ACC112 (cell line): ENCODE data around the gene C2orf42.
"Not testable (repeated sequence)": the region's sequence is repeated elsewhere in the genome, so short reads cannot be mapped to it uniquely, and the experiment has no call there.

ENCODE experiments used
- H2AFZ ChIP-seq: fragments of 200-600 bp; sonication (generic); one replicate; pipeline ENCODE4 v1.6.0; 2017; ENCODE audit warnings: antibody characterized with exemption, low read length; ENCODE audit not compliant: unreplicated experiment
- H3K27ac ChIP-seq: fragments of 200-600 bp; sonication (generic); 2 replicates; pipeline ENCODE4 v1.5.1; 2014; ENCODE audit warnings: low read depth, mild to moderate bottlenecking, antibody characterized with exemption, low read length, moderate library complexity
- H3K27me3 ChIP-seq: fragments of 200-600 bp; sonication (generic); 2 replicates; pipeline ENCODE4 v1.6.1; 2014; ENCODE audit warnings: mild to moderate bottlenecking, antibody characterized with exemption, low read length, moderate library complexity, mixed read lengths; ENCODE audit not compliant: insufficient read depth
- H3K36me3 ChIP-seq: fragments of 200-600 bp; sonication (generic); 2 replicates; pipeline ENCODE4 v1.6.1; 2016; ENCODE audit warnings: mild to moderate bottlenecking, antibody characterized with exemption, low read length, moderate library complexity, mixed read lengths; ENCODE audit not compliant: insufficient read depth
- H3K4me1 ChIP-seq: fragments of 200-600 bp; sonication (generic); one replicate; pipeline ENCODE4 v1.6.1; 2016; ENCODE audit warnings: low read length, mixed read lengths; ENCODE audit not compliant: insufficient read depth, unreplicated experiment, control insufficient read depth
- H3K4me3 ChIP-seq: fragments of 200-600 bp; sonication (generic); 2 replicates; pipeline ENCODE4 v1.5.1; 2014; ENCODE audit warnings: mild to moderate bottlenecking, low read depth, low read length
- H3K79me2 ChIP-seq: fragments of 200-600 bp; sonication (generic); one replicate; pipeline ENCODE4 v1.6.0; 2016; ENCODE audit warnings: low read length; ENCODE audit not compliant: control insufficient read depth, unreplicated experiment, insufficient read depth

Gene C2orf42

DNA sequence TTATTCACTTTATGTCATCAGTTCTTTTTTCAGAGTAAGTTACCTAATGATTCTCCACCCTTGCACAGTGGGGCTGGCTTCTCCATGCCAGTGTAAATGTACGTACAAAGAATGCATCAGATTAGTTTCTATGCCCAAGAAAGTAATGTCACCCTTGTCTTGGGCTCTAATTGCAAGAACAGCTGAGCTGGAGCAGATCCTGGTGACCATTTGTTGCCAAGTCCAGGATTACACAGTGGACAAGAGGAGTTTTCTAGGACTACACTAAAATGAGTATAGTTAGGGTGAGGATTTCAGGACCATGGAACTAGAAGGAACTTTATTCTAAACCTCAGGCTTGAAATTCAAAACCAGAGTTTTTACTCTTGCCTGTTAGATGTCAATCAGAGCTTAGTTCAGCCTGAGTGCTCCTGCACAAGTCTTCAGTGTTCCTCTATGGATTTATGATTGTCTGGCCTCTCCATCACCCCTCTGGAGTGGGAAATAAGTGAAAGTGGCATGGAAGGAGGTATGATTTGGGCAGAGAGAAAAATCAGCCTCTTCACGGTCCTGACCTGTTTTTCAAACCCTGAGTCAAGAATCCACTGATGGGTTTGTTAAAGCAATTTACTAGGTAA lies 73.8 kb downstream of the C2orf42 start:
- H3K4me1 ChIP-seq: peaks cover 13% of the 10 kb centered on the region
- H2AFZ ChIP-seq: no peak overlapping the region
- H3K36me3 ChIP-seq: no peaks in the 10 kb centered on the region

DNA sequence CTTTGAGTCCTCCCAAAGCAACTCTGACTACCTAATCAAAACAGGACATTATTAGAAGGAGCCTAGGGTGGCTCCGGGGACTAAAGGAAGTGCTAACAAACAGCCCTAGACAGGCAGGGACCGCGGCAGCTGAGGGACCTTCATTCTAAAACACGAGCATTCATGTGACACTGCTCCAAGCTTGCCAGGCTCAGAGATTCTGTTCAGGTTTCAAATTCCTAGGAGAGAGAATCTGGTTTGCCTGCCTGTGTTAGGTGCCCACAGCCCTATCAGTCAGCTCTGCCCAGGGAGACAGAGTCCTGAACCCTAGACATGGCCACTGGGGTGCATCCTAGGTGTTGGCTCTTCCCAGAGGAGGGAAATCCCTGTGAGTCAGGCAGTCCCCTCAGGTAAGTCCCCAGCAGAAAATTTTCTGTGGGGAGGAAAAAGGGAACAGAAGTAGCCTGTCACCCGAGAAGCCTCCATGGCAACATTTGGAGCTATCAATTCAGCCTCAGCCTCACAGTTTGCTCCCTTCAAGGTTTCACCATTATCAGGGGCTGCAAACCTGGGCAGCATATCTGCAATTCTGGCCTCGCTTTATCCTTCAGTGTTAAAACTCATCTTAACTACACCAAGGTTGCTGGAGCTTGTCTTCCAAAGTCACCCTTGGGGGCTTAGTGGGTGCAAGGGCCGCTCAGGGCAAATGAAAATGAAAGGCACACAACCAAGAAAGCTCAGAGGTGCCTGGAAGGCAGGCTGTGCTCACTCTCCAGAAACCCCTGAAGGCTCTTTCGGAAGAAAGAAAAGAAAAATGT lies 75.0 kb downstream of the C2orf42 start:
- Histone ChIP-seq H3K36me3 (no peaks in the 10 kb centered on the region), H3K4me1 (peaks cover 18% of the 10 kb centered on the region), H3K79me2 (no peaks in the 10 kb centered on the region), H3K4me3 (no peak overlapping the region), H2AFZ (no peak overlapping the region), H3K27ac (no peak overlapping the region), H3K27me3 (no peaks in the 10 kb centered on the region)

More for the DNA sequence above, 73.8 kb downstream of the C2orf42 start:
- Histone ChIP-seq H3K27me3 (no peaks in the 10 kb centered on the region), H3K79me2 (no peaks in the 10 kb centered on the region), H3K4me3 (no peak overlapping the region), H3K27ac (no peak overlapping the region)

DNA sequence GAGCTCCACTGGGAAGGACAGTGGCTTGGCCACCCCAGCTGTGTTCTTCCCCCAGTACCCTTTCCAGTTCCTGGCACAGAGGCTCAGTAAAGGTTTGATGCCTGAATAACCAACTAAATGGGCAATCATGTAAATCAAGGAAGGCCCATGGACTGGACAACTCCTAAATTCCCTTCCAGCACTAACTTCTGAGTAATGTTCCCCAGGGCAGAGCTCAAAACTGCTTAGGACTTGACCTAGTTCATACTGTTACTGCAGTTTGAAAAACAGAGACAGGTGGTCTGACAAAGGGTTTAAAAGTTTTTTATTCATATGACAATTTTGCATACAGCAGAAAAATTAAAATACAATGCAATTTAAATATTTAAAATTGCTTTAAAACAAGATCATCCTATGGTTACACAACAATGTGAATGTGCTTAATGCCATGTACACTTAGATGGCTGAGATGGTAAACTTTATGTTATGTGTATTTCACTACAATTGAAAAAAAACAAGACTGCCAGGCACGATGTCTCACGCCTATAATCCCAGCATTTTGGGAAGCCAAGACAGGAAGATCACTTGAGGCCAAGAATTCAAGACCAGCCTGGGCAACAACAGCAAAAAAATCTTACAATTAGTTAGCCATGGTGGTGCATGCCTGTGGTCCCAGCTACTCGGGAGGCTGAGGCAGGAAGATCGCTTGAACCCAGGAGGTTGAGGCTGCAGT lies 77.3 kb downstream of the C2orf42 start:
- Histone ChIP-seq H2AFZ (no peak overlapping the region), H3K4me1 (peaks cover 22% of the 10 kb centered on the region), H3K79me2 (no peaks in the 10 kb centered on the region), H3K27me3 (no peaks in the 10 kb centered on the region), H3K27ac (no peak overlapping the region), H3K36me3 (no peaks in the 10 kb centered on the region), H3K4me3 (no peak overlapping the region)

DNA sequence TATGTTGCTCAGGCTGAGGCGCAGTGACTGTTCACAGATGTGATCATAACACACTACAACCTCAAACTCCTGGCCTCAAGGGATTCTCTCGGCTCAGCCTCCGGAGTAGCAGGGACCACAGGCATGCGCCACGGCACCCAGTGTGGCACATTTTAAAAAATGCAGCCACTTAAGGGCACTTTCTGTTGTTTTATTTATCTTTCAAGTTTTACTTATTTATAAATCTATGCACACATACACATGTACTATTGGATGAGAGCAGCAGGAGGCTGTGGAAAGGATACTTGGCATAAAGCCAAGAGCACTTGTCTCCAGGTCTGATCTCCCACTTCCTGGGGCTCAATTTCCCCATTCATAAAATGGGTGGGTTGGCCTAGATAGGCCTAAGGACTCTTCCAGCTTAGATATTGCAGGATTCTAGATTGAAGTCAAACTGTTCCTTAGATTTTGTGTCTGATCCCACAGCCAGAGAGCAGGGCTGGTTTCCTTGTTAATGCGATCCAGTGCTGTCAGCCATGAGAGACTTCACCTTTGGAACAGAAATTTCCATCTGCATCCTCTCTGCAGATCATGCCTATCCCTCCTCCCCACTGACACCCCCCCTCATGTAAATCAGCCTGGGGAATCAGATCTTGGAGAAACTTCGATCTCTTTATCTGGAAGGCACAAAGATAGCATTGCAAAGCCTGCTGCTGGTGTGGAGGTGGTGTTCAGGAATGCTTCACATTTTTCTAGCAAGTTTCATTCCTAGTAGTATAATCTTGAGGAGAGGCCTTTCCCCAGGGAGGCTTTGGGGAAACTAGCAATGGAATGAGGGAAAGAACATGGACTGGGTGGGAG lies 78.8 kb downstream of the C2orf42 start:
- no peak overlapping the region for H3K27ac ChIP-seq

DNA sequence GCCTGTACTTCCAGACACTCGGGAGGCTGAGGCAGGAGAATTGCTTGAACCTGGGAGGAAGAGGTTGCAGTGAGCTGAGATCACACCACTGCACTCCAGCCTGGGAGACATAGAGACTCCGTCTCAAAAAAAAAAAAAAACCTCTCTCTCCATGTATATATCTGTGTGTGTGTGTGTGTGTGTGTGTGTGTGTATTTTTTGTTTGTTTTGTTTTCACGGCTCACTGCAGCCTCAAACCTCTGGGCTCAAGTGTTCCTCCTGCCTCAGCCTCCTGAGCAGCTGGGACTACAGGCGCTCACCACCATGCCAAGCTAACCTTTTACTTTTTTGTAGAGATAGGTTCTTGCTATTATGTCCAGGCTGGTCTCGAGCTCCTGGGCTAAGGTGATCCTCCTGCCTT lies 80.4 kb downstream of the C2orf42 start:
- H3K36me3 ChIP-seq, H2AFZ ChIP-seq, H3K27me3 ChIP-seq, H3K4me3 ChIP-seq, H3K79me2 ChIP-seq, H3K27ac ChIP-seq: not testable (repeated sequence)
- peaks cover 29% of the 10 kb centered on the region for H3K4me1 ChIP-seq

More for the DNA sequence above, 78.8 kb downstream of the C2orf42 start:
- no peaks in the 10 kb centered on the region for H3K27me3 ChIP-seq
- H2AFZ ChIP-seq: peak overlapping the region; percentile 22
- H3K4me3 ChIP-seq: no peak overlapping the region
- H3K4me1 ChIP-seq: peaks cover 29% of the 10 kb centered on the region
- H3K36me3 ChIP-seq: no peaks in the 10 kb centered on the region
- H3K79me2 ChIP-seq: no peaks in the 10 kb centered on the region

DNA sequence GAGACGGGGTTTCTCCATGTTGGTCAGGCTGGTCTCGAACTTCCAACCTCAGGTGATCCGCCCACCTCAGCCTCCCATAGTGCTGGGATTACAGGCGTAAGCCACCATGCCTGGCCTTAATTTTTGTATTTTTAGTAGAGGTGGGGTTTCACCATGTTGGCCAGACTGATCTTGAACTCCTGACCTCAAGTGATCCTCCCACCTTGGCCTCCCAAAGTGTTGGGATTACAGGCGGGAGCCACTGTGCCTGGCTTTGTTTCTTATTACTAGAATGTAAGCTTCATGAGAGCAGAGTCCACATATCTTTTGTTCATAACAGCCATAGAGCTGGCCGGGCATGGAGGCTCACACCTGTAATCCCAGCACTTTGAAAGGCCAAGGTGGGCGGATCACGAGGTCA lies 84.7 kb downstream of the C2orf42 start:
- not testable (repeated sequence) for H2AFZ ChIP-seq, H3K36me3 ChIP-seq, H3K27me3 ChIP-seq, H3K27ac ChIP-seq, H3K79me2 ChIP-seq, H3K4me3 ChIP-seq
- peaks cover 22% of the 10 kb centered on the region for H3K4me1 ChIP-seq

DNA sequence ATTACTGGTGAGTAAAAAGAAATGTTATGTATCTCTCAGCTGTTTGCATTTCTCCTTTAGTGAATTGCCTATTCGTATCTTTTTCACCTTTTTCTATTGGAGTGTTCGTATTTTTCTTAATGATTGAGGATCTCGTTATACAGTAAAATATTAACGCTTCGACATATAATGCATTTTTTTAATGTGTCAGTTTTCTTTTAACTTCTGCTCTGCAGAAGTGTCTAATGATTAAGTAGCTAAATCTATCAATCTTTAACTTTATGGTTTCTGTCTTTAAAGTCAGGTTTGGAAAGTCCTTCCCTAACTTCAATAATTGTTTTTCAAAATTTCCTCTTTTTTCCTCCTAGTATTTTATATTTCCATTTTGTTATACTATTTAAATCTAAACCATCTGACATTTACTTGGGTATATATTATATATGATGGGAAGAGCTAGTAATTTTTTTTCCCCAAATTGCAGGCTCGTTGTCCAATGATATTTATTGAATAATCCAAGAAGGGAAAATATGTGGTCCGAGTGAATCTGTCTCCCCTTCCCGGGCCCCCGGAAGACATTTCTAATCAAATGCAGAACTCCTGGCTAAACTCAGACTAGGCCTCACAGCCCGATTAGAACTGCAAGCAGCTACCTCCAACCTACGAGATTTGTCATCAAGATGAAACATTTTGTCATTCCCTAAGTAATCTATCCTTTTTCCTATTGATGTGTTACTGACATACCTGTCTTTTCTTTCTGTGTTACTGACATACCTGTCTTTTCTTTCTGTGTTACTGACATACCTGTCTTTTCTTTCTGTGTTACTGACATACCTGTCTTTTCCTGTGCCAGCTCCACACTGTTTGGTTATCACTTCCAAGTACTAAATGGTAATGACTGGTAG lies 86.3 kb downstream of the C2orf42 start:
- H3K27ac ChIP-seq: peak overlapping the region; percentile 50
- no peaks in the 10 kb centered on the region for H3K36me3 ChIP-seq
- H2AFZ ChIP-seq: peak overlapping the region; percentile 98
- no peaks in the 10 kb centered on the region for H3K27me3 ChIP-seq
- peak overlapping the region; percentile 56; the same call in 1 of the 2 replicates for H3K4me3 ChIP-seq
- peaks cover 22% of the 10 kb centered on the region for H3K4me1 ChIP-seq
- no peaks in the 10 kb centered on the region for H3K79me2 ChIP-seq

DNA sequence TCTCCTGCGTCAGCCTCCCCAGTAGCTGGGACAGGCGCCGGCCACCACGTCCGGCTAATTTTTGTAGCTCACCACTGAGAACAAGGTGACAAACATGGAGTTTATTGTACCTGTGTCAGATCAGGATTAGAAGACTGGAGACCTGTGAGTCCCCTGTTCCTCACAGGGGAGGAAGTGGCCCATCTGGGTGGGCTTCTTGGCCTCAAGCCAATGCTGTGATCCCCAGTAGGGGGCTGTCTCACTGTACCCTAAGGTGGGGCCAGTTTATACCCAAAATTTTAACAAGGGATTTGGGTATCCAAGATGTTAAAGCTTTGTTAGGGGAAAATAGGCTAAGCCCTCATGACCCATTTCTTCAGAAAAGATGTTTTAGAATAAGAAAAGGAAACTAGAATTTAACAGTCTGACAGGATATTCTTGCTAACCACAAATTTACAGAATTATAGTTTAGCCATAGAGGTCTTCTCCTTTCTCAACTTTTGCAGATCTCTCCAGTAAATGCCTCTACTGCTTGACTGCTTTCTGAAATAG lies 87.2 kb downstream of the C2orf42 start:
- peak overlapping the region; percentile 98 for H2AFZ ChIP-seq
- peaks cover 19% of the 10 kb centered on the region for H3K4me1 ChIP-seq
- H3K79me2 ChIP-seq: no peaks in the 10 kb centered on the region
- H3K36me3 ChIP-seq: no peaks in the 10 kb centered on the region
- H3K27me3 ChIP-seq: no peaks in the 10 kb centered on the region
- H3K27ac ChIP-seq: no peak overlapping the region
- no peak overlapping the region for H3K4me3 ChIP-seq

DNA sequence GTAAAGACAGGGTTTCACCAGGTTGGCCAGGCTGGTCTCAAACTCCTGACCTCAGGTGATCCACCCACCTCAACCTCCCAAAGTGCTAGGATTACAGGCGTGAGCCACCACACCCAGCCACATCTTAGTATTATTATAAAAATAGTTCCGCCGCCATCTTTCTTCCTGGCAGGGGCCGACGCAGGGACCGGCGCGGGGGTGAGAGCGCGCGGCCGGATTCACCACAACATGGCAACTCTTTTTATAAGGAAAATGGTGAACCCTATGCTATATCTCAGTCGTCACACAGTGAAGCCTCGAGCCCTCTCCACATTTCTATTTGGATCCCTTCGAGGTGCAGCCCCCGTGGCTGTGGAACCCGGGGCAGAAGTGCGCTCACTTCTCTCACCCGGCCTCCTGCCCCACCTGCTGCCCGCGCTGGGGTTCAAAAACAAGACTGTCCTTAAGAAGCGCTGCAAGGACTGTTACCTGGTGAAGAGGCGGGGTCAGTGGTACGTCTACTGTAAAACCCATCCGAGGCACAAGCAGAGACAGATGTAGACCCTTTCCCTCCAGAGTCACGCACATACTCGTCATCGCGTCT lies 88.4 kb downstream of the C2orf42 start:
- not testable (repeated sequence) for H3K36me3 ChIP-seq, H3K27me3 ChIP-seq, H2AFZ ChIP-seq, H3K27ac ChIP-seq, H3K4me3 ChIP-seq, H3K79me2 ChIP-seq
- peaks cover 11% of the 10 kb centered on the region for H3K4me1 ChIP-seq
